BJ (cell line): ENCODE data around the gene ELOVL3. TPM values are rescaled to one million over a fixed set of nuclear protein-coding genes. Genes with fewer than 3 reads are reported as not detected.

Experiments
- CTCF ChIA-PET: fragments of 350-600 bp; formaldehyde crosslinking; extraction: SDS; loops from one replicate; lab custom pipeline; 2021; ENCODE audit warnings: antibody characterized with exemption, inconsistent platforms; lab: Yijun Ruan, JAX
- POLR2A ChIA-PET: fragments of 300-600 bp; sonication (Branson Sonifier 250); formaldehyde crosslinking; extraction: SDS; loops from one replicate; lab custom pipeline; 2021; ENCODE audit warnings: antibody characterized with exemption; lab: Charles Lee
- DNase-seq: peaks from one replicate; pipeline ENCODE4 v3.0.0-alpha.2; 2011; ENCODE audit warnings: low read depth
- H3K27me3 ChIP-seq: 2 replicates; pipeline ENCODE4 v1.6.0; 2011; ENCODE audit warnings: low read length; ENCODE audit not compliant: control insufficient read depth, insufficient read depth
- H3K36me3 ChIP-seq: 2 replicates; pipeline ENCODE4 v1.5.1; 2011; ENCODE audit warnings: low read length; ENCODE audit not compliant: control insufficient read depth, insufficient read depth
- H3K4me3 ChIP-seq: 2 replicates; pipeline ENCODE4 v1.5.1; 2011; ENCODE audit warnings: low read depth, mild to moderate bottlenecking, control low read depth, low read length
- polyA plus RNA-seq: library from polyadenylated mRNA; depleted of rRNA; stranded (reverse); fragments of >200 nt; gene quantifications from 2 replicates; pipeline ENCODE4 v1.2.3, GENCODE V29; 2011
- TF ChIP-seq, protein P1 (sequence below): IDR thresholded peaks from 2 replicates; pipeline ENCODE4 v1.5.1; 2011; ENCODE audit warnings: low read depth, mild to moderate bottlenecking, control low read depth, inconsistent platforms, low read length, moderate library complexity; ENCODE audit not compliant: insufficient read depth

ELOVL3 gene
- polyA plus RNA-seq, 1 experiment, result 0.43 TPM

GRCh38 chr10:102236006-102236405, 9.9 kb downstream of the ELOVL3 start:
- CTCF ChIA-PET, result interaction anchor here (1.1 to 17.7 kb wide), 5 partner anchors 9 to 187 kb away, joined by 3 to 658 read pairs (median 9); partner anchors contain the start of gene NFKB2

GRCh38 chr10:102237711-102238252, 11.7 kb downstream of the ELOVL3 start:
- TF ChIP-seq, protein P1, sequence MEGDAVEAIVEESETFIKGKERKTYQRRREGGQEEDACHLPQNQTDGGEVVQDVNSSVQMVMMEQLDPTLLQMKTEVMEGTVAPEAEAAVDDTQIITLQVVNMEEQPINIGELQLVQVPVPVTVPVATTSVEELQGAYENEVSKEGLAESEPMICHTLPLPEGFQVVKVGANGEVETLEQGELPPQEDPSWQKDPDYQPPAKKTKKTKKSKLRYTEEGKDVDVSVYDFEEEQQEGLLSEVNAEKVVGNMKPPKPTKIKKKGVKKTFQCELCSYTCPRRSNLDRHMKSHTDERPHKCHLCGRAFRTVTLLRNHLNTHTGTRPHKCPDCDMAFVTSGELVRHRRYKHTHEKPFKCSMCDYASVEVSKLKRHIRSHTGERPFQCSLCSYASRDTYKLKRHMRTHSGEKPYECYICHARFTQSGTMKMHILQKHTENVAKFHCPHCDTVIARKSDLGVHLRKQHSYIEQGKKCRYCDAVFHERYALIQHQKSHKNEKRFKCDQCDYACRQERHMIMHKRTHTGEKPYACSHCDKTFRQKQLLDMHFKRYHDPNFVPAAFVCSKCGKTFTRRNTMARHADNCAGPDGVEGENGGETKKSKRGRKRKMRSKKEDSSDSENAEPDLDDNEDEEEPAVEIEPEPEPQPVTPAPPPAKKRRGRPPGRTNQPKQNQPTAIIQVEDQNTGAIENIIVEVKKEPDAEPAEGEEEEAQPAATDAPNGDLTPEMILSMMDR, result no peak
- no peak for DNase-seq
- ChIA-PET POLR2A (no interaction called here), CTCF (interaction anchor here (1.2 to 17.7 kb wide), 6 partner anchors 8 to 241 kb away, joined by 3 to 658 read pairs (median 4); no protein-coding TSS in a partner anchor)
- H3K27me3 ChIP-seq, result peaks cover 31% of the 10 kb centered on the region
- H3K4me3 ChIP-seq, result no peak overlapping the region
- no peaks in the 10 kb centered on the region for H3K36me3 ChIP-seq

More at GRCh38 chr10:102236006-102236405, 9.9 kb downstream of the ELOVL3 start:
- Histone ChIP-seq H3K36me3 (no peaks in the 10 kb centered on the region), H3K4me3 (no peak overlapping the region), H3K27me3 (peaks cover 31% of the 10 kb centered on the region)
- TF ChIP-seq, protein P1, result no peak
- no peak for DNase-seq
- POLR2A ChIA-PET, result no interaction called here

DNA sequence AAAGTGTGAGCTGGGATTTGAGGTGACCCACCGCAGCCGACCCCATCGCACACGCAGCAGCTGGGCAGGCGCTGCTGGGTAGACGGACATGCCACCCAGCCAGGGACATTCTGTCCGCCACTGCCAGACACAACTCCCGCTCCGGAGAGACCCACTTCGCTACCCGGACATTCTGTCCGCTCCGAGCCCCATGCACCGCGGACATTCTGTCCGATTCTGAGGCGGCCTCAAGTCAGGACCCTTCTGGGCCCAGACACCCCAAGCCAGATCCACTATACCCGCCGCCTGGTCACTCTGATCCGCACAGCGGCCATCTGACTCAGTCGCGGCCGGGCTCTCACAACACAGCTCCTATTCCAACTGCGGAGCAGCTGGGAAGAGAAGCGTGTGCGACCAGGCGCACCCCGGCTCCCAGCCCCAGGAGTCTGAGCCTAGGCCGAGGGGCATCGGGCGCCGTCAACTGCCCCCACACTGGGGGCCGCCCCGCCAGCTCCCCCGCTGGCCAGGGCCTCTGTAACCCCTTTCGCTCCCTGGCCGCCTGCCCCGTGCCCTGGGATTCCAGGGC, 14.4 kb downstream of the ELOVL3 start:
- Histone ChIP-seq H3K36me3 (no peaks in the 10 kb centered on the region), H3K4me3 (peak overlapping the region; percentile 64), H3K27me3 (peaks cover 25% of the 10 kb centered on the region)
- no peak for DNase-seq
- TF ChIP-seq, protein P1, result no peak
- POLR2A ChIA-PET, result no interaction called here
- CTCF ChIA-PET, result interaction anchor here (0.7 to 17.7 kb wide), 6 partner anchors 9 to 159 kb away, joined by 3 to 658 read pairs (median 14); no protein-coding TSS in a partner anchor

DNA sequence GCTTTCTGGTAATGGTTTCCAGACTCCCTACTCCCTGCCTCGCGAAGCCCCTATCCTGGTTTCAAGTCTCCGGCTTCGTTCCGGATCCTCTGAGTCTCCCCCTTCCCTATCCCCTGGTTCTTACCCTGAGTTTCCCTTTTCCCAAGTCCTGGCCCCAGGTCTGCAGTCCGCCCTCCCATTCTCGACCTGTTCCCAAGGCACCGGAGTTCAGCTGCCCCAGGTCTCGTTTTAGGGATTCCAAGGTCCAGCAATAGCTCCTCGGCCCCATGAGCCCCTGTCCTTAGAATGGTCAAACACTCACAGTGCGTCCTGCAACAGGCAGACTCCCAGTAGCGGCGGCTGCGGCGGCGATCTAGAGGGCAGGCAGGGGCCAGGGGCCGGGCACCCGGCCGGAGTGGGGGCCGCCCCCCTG, 14.9 kb downstream of the ELOVL3 start:
- ChIA-PET CTCF (interaction anchor here (0.7 to 17.7 kb wide), 6 partner anchors 9 to 158 kb away, joined by 3 to 658 read pairs (median 14); no protein-coding TSS in a partner anchor), POLR2A (no interaction called here)
- H3K4me3 ChIP-seq, result peak overlapping the region; percentile 64
- DNase-seq, result no peak
- peaks cover 24% of the 10 kb centered on the region for H3K27me3 ChIP-seq
- no peaks in the 10 kb centered on the region for H3K36me3 ChIP-seq
- TF ChIP-seq, protein P1, result no peak

GRCh38 chr10:102241444-102242117, 15.5 kb downstream of the ELOVL3 start, which contains the start of gene PITX3:
PITX3 (minus strand) TSS chr10:102241512; CDS start chr10:102232080, 9,432 bp downstream.
- ChIA-PET CTCF (interaction anchor here (1.0 to 17.7 kb wide), 5 partner anchors 10 to 158 kb away, joined by 4 to 658 read pairs (median 19); no protein-coding TSS in a partner anchor), POLR2A (interaction anchor here (0.6 kb wide), 1 partner anchor 1198 kb away, joined by 3 read pairs; no protein-coding TSS in a partner anchor)
- TF ChIP-seq, protein P1, result no peak
- H3K36me3 ChIP-seq, result no peaks in the 10 kb centered on the region
- peak; percentile 45 for DNase-seq
- peak within 1 kb of the TSS; percentile 64 for H3K4me3 ChIP-seq
- peaks cover 22% of the 10 kb centered on the region for H3K27me3 ChIP-seq
